GM18873 (cell line): ENCODE measurements around the gene ATP8A2.

Source experiments
- ATAC-seq: cut with Tn5 transposase; IDR thresholded peaks from one replicate; pipeline ENCODE4 v1.9.1; 2021; ENCODE audit warnings: mild to moderate bottlenecking, moderate library complexity, moderate number of reproducible peaks; ENCODE audit not compliant: unreplicated experiment, low FRiP score

ATP8A2 gene

GRCh38 chr13:25602176-25602575 is 230.4 kb downstream of the ATP8A2 start:
- ATAC-seq, result no peak

- ATAC-seq, result no peak
Measured at GRCh38 chr13:25604106-25604505, 232.3 kb downstream of the ATP8A2 start.

GRCh38 chr13:25607096-25607495 is 235.3 kb downstream of the ATP8A2 start:
- no peak for ATAC-seq

- ATAC-seq, result no peak
Measured at GRCh38 chr13:25608181-25608580, 236.4 kb downstream of the ATP8A2 start.

- ATAC-seq, result no peak
Measured at GRCh38 chr13:25616674-25617073, 244.9 kb downstream of the ATP8A2 start.

GRCh38 chr13:25619897-25620296 is 248.1 kb downstream of the ATP8A2 start:
- no peak for ATAC-seq

- no peak for ATAC-seq
Measured at GRCh38 chr13:25625414-25625813, 253.6 kb downstream of the ATP8A2 start.

GRCh38 chr13:25630329-25630900 is 258.6 kb downstream of the ATP8A2 start:
- ATAC-seq, result no peak

GRCh38 chr13:25632166-25632888 is 260.6 kb downstream of the ATP8A2 start:
- ATAC-seq, result no peak

- ATAC-seq, result no peak
Measured at GRCh38 chr13:25633093-25633492, 261.3 kb downstream of the ATP8A2 start.

GRCh38 chr13:25645681-25646080 is 273.9 kb downstream of the ATP8A2 start:
- ATAC-seq, result no peak

GRCh38 chr13:25649001-25649633 is 277.3 kb downstream of the ATP8A2 start:
- ATAC-seq, result no peak

GRCh38 chr13:25652764-25653163 is 281.0 kb downstream of the ATP8A2 start:
- no peak for ATAC-seq

GRCh38 chr13:25654322-25654721 is 282.5 kb downstream of the ATP8A2 start:
- no peak for ATAC-seq

GRCh38 chr13:25657157-25657556 is 285.4 kb downstream of the ATP8A2 start:
- ATAC-seq, result no peak

- ATAC-seq, result no peak
Measured at GRCh38 chr13:25659091-25659795, 287.5 kb downstream of the ATP8A2 start.

- ATAC-seq, result no peak
Measured at GRCh38 chr13:25660996-25661395, 289.2 kb downstream of the ATP8A2 start.

- no peak for ATAC-seq
Measured at GRCh38 chr13:25662516-25662915, 290.7 kb downstream of the ATP8A2 start.

- no peak for ATAC-seq
Measured at GRCh38 chr13:25668345-25668744, 296.6 kb downstream of the ATP8A2 start.

- ATAC-seq, result no peak
Measured at GRCh38 chr13:25673711-25674110, 301.9 kb downstream of the ATP8A2 start.

- no peak for ATAC-seq
Measured at GRCh38 chr13:25674371-25674770, 302.6 kb downstream of the ATP8A2 start.
